K562 (cell line): Measurements from ENCODE around the gene ERAS. TPM values are rescaled to one million over a fixed set of nuclear protein-coding genes. Genes with fewer than 3 reads are reported as not detected.

ENCODE experiments used
- CHD2 ChIP-seq: IDR thresholded peaks from 2 replicates; pipeline ENCODE4 v1.6.1; 2011; ENCODE audit warnings: low read depth, low read length
- CXXC5 ChIP-seq: fragments of 250-450 bp; sonication (Bioruptor Pico); IDR thresholded peaks from 2 replicates; pipeline ENCODE4 v1.8.0; 2022; ENCODE audit warnings: inconsistent platforms, mild to moderate bottlenecking, moderate library complexity
- DMBX1 ChIP-seq: fragments of 250-450 bp; sonication (Bioruptor Pico); IDR thresholded peaks from 2 replicates; pipeline ENCODE4 v1.8.0; 2022; ENCODE audit warnings: inconsistent platforms, mild to moderate bottlenecking, moderate library complexity, borderline replicate concordance
- DPF2 ChIP-seq: fragments of 450-650 bp; IDR thresholded peaks from 2 replicates; pipeline ENCODE4 v1.6.1; 2016
- HLTF ChIP-seq: fragments of 450-650 bp; IDR thresholded peaks from 2 replicates; pipeline ENCODE4 v1.6.1; 2016
- JUND ChIP-seq, 2 experiments: IDR thresholded peaks; 2 replicates in 1 of 2; 3 replicates in 1 of 2; pipeline ENCODE4 v1.6.1; 2011; ENCODE audit warnings: borderline replicate concordance in 2 of 2, low read depth in 2 of 2, low read length in 2 of 2, improper control_type of control experiment in 1 of 2, missing biosample characterization in 1 of 2, missing genetic modification characterization in 1 of 2, missing genetic modification reagents in 1 of 2
- MTA2 ChIP-seq: fragments of 450-650 bp; IDR thresholded peaks from 2 replicates; pipeline ENCODE4 v1.6.1; 2016; ENCODE audit warnings: low read depth
- NCOA1 ChIP-seq: fragments of 450-650 bp; IDR thresholded peaks from 2 replicates; pipeline ENCODE4 v1.6.1; 2016; ENCODE audit warnings: low read depth
- POLR2AphosphoS5 ChIP-seq: IDR thresholded peaks from 2 replicates; pipeline ENCODE4 v1.6.1; 2011; ENCODE audit warnings: mild to moderate bottlenecking, low read depth, low read length, moderate library complexity; ENCODE audit not compliant: control insufficient read depth, insufficient read depth
- RAD21 ChIP-seq, 2 experiments: fragments of 250-450 bp in 1 of 2; fragments of 450-650 bp in 1 of 2; sonication (Bioruptor Pico) in 1 of 2; formaldehyde crosslinking in 1 of 2; IDR thresholded peaks in 1 of 2; conservative IDR thresholded peaks in 1 of 2; 2 replicates each; pipeline versions ENCODE4 v1.4.0 to v1.8.0; 2020 to 2022; ENCODE audit warnings: mild to moderate bottlenecking in 2 of 2, moderate library complexity in 1 of 2
- SMARCA4 ChIP-seq: fragments of 450-650 bp; IDR thresholded peaks from 2 replicates; pipeline ENCODE4 v1.6.1; 2016
- TBP ChIP-seq: optimal IDR thresholded peaks from 2 replicates; pipeline ENCODE3; 2011; ENCODE audit warnings: low read depth, low read length, improper control_type of control experiment
- ZNF197 ChIP-seq: fragments of 200-800 bp; sonication (Bioruptor generic); IDR thresholded peaks from 2 replicates; pipeline ENCODE4 v1.6.1; 2016; ENCODE audit warnings: low read depth, missing genetic modification characterization, missing compliant biosample characterization
- ZNF232 ChIP-seq: sonication (generic); formaldehyde crosslinking; IDR thresholded peaks from 2 replicates; pipeline ENCODE4 v1.8.0; 2022; ENCODE audit warnings: mild to moderate bottlenecking, missing genetic modification reagents
- ZNF24 ChIP-seq: fragments of 450-650 bp; IDR thresholded peaks from 2 replicates; pipeline ENCODE4 v1.6.1; 2016
- ZNF274 ChIP-seq: IDR thresholded peaks from 2 replicates; pipeline ENCODE4 v1.6.1; 2011; ENCODE audit warnings: low read depth, mild to moderate bottlenecking, low read length, moderate library complexity, borderline replicate concordance
- ZNF436 ChIP-seq: fragments of 250-450, 450-650 bp; sonication (Bioruptor Pico); formaldehyde crosslinking; IDR thresholded peaks from 2 replicates; pipeline ENCODE4 v1.7.0; 2020; ENCODE audit warnings: mild to moderate bottlenecking
- ZNF766 ChIP-seq: fragments of 200-800 bp; sonication (Bioruptor generic); conservative IDR thresholded peaks from 2 replicates; pipeline ENCODE4 v1.6.1; 2016; ENCODE audit warnings: missing genetic modification characterization, missing compliant biosample characterization
- polyA plus RNA-seq, 8 experiments: library from polyadenylated mRNA; depleted of rRNA in 4 of 8; stranded (reverse) in 5 of 8; unstranded in 3 of 8; fragments of >200 nt; fragmentation: Nextera tagmentation in 2 of 8; fragmentation: Illumina TruSeq in 1 of 8; extraction: Ambion mirVana in 2 of 8; extraction: Trizol in 1 of 8; gene quantifications; 2 replicates each; pipeline versions ENCODE4 v1.2.1 to v1.2.3, GENCODE V29; 2011 to 2014; ENCODE audit warnings: inconsistent platforms in 1 of 8, missing spikeins in 1 of 8
- total RNA-seq, 7 experiments: library from RNA; depleted of rRNA in 6 of 7; stranded (reverse); fragments of >200 nt in 6 of 7; fragmentation: Illumina TruSeq in 2 of 7; extraction: Trizol in 2 of 7; gene quantifications; 2 replicates each; pipeline versions ENCODE4 v1.2.1 to v1.2.3, GENCODE V29; 2011 to 2021; ENCODE audit warnings: low replicate concordance in 1 of 7
- TF ChIP-seq, protein P1 (sequence below), 3 experiments: fragments of 200-800 bp in 1 of 3; sonication (Bioruptor generic) in 1 of 3; sonication (generic) in 1 of 3; formaldehyde crosslinking in 1 of 3; IDR thresholded peaks; 2 replicates each; pipeline versions ENCODE4 v1.6.1 to v1.8.0; 2016 to 2022; ENCODE audit warnings: mild to moderate bottlenecking in 2 of 3, missing compliant biosample characterization in 2 of 3, missing genetic modification characterization in 2 of 3, missing genetic modification reagents in 1 of 3
- TF ChIP-seq, protein P2 (sequence below): fragments of 250-450 bp; sonication (Bioruptor Pico); IDR thresholded peaks from 2 replicates; pipeline ENCODE4 v1.4.0; 2020; ENCODE audit warnings: mild to moderate bottlenecking, moderate library complexity

ERAS gene
- total and polyA plus RNA-seq, 9 of the 15 experiments (the other 6 are each of a cell fraction or from before 2014, with no cell fraction given) = 0.07 to 0.12 TPM; not detected in 7

DNA sequence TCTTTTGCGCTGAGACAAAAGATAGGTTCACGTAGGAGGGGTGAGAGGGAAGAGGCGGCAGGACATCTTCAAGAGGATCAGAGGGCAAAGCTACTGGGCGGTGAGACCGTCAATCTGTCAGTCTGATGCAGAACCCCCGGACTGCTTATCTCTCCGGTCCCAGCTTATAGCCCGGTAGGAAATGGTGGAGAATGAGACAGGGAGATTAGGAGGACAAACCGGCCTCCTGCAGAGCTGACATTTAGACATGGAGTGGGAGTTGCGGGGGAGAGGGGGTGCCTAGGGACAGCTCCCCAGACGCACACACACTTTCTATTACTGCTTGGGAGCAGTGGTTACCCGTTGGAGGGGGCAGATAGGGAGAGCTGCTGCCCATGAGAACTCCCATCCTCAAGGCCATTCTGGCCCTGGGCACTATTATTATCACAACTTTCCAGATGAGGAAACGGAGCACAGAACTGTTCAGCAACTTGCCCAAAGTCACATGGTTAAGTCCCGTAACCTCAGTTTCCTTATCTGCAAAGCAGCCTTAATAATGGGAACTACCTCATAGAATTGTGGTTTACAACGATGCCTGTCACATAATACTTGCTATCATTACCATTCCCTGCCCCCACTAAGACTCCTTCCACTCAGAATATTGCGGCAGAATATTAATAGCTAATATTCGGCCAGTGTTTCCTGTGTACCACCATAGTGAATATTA, 25.6 kb upstream of the ERAS start (continued):
- TF ChIP-seq RAD21 (CRISPR knock-in tag; conservative IDR thresholded peaks at IDR 0.05 in 1 of 2, IDR thresholded peaks at IDR 0.05 in 1 of 2) (peak in 1 of 2 experiments; percentile 34; a peak in 2 of 4 replicates), ZNF436 (CRISPR knock-in tag) (no peak), ZNF232 (CRISPR knock-in tag) (no peak), CXXC5 (CRISPR knock-in tag) (peak; percentile 89), TBP (peak; percentile 62), CHD2 (peak; percentile 29; the same call in 1 of the 2 replicates), ZNF24 (peak; percentile 61), DMBX1 (peak; percentile 82), NCOA1 (peak; percentile 96), MTA2 (peak; percentile 96), ZNF274 (peak; percentile 68; the same call in 1 of the 2 replicates), HLTF (peak; percentile 80; the same call in 1 of the 2 replicates), POLR2AphosphoS5 (peak; percentile 98), ZNF197 (CRISPR knock-in tag) (peak; percentile 42; the same call in 1 of the 2 replicates), DPF2 (peak; percentile 99), JUND (IDR thresholded peaks at IDR 0.05; ENCODE audit: borderline replicate concordance, low read depth, low read length) (peak; percentile 76), JUND (tag; IDR thresholded peaks at IDR 0.05; ENCODE audit: borderline replicate concordance, low read depth, low read length) (peak; percentile 41; the same call in 1 of the 3 replicates), SMARCA4 (peak; percentile 99), ZNF766 (CRISPR knock-in tag) (0 out of 2 replicates have a peak, but pooled peaks have one; percentile 9)
- TF ChIP-seq, protein P1, sequence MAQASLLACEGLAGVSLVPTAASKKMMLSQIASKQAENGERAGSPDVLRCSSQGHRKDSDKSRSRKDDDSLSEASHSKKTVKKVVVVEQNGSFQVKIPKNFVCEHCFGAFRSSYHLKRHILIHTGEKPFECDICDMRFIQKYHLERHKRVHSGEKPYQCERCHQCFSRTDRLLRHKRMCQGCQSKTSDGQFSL (CRISPR knock-in tag; IDR thresholded peaks at IDR 0.05) = no peak
- TF ChIP-seq, protein P1 (tag; IDR thresholded peaks at IDR 0.05) = 0 out of 4 replicates have a peak, but pooled peaks of 1 of the 2 experiments have one; percentile 47
- TF ChIP-seq, protein P2, sequence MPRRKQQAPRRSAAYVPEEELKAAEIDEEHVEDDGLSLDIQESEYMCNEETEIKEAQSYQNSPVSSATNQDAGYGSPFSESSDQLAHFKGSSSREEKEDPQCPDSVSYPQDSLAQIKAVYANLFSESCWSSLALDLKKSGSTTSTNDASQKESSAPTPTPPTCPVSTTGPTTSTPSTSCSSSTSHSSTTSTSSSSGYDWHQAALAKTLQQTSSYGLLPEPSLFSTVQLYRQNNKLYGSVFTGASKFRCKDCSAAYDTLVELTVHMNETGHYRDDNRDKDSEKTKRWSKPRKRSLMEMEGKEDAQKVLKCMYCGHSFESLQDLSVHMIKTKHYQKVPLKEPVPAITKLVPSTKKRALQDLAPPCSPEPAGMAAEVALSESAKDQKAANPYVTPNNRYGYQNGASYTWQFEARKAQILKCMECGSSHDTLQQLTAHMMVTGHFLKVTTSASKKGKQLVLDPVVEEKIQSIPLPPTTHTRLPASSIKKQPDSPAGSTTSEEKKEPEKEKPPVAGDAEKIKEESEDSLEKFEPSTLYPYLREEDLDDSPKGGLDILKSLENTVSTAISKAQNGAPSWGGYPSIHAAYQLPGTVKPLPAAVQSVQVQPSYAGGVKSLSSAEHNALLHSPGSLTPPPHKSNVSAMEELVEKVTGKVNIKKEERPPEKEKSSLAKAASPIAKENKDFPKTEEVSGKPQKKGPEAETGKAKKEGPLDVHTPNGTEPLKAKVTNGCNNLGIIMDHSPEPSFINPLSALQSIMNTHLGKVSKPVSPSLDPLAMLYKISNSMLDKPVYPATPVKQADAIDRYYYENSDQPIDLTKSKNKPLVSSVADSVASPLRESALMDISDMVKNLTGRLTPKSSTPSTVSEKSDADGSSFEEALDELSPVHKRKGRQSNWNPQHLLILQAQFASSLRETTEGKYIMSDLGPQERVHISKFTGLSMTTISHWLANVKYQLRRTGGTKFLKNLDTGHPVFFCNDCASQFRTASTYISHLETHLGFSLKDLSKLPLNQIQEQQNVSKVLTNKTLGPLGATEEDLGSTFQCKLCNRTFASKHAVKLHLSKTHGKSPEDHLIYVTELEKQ (CRISPR knock-in tag) = no peak
